Measurements from ENCODE around the gene SPINK9.
"Not testable (repeated sequence)": the region's sequence is repeated elsewhere in the genome, so short reads cannot be mapped to it uniquely, and the experiment has no call there.

SPINK9 gene, protein sequence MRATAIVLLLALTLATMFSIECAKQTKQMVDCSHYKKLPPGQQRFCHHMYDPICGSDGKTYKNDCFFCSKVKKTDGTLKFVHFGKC
- 0 reads per million in 2 experiments for total RNA-seq

DNA sequence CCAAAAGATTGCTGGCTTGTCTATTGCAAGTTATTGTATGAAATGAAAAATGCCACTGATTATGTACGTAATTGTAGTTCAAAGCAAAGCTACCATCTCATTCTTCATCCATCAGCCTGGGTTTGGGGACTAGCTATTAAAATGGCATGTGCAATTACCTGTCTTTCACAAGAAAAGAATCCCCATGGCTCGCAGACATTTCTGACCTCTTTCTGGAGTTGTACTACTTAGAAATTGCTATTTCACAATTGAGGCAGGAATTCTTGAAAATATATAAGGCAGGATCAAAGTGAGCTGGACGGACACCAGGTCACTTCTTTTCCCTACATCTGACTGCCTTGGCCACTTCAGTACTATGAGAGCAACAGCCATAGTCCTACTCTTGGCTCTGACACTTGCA, at the start of gene SPINK9:
Gene SPINK9 (plus strand): TSS at position 301 of the 400 bp plus-strand sequence. CDS start 55 bp downstream, at position 356.
- DNase-seq (ENCODE audit: low read depth), result no peak

DNA sequence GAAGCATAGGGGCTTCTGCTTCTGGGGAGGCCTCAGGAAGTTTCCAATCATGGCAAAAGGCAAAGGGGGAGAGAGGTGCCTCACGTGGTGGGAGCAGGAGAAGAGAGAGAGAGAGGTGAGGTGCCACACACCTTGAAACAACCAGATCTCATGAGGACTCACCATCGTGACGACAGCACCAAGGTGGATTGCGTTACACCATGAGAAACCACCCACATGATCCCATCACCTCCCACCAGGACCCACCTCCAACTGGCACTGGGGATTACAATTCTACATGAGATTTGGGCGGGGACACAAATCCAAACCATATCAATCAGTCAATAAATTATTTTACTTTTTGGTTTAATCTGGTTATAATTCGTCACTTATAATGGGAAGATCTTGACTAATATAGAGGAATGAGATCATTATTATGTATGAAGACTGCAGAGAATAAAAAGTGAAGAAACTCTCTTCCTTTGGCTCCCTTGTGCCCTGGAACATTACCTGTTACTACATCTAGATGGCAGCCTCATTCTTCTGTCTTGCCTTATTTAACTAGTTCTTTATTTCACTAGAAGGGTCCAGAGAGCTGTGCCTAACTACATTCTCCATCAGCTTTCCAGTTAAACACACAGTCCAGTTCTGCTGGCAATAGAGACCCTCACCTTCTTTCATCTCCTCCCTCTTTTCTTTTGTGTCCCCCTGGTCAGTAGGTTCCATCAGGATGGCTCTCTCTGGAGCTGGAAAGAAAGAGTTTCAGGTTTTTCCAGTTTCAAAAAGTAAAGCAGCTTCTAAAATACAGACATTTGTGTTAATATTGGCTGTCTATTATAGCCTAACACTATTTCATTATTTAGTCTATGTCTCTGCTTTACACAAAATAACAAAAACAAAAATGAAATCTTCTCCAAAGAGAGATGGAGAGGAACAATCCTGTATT, 44.8 kb upstream of the SPINK9 start:
- no peak for DNase-seq (ENCODE audit: low read depth)

DNA sequence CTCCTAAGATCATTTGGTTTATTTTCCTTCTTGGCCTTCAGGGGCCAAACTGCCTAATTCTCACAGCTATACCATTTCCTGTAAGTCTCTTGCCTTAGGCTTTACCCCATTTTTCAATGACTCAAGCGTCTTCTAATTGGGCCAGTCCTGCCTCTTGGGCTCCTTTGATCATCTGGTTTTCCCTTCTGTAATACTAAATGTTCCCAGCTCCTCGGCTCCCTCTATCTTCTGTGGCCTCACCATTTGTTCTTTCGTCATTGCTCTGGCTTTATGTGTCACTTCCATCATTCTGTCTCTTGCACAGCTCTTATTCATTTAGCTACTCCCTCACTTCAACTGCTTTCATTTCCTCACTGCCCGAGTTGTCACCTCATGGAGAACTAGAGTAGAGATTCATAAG, 37.6 kb upstream of the SPINK9 start:
- DNase-seq (ENCODE audit: low read depth), result no peak

DNA sequence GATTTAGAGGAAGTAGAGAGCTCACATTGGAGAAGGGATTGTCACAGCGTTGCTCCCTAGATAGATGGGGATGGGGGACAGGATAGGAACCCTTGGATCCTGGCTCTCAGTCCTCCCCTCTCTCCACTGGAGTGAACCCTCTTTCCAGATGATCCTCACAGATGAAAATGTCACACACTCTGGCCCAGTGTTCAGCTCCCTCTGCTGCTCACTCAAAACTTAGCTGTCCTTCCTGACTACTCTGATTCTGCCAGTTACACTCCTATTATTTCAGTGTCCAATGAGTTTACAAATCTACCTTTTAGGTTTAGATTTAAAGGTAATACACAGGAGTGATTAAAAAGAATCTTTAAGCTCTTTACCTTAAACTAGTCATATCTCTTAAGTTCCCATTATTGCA, 28.9 kb upstream of the SPINK9 start:
- no peak for DNase-seq (ENCODE audit: low read depth)

DNA sequence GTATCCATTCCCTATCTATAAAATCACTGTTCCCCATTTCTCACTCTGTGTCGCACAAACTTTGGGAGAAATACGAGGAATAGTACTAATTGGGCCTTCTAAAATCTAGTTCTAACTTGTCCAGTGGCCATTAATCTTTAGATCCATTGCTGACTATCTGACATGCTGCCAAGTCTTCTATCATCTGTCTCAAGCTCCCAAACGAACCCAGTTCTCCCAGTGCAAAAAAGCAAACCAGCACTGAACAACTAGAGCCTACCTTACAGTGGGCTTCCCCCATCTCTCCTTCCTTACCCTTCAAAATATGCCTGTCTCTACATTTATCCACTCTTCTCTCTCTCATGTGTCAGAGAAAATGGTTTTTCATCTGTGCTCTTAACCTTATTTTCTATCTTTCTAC, 26.3 kb upstream of the SPINK9 start:
- DNase-seq (ENCODE audit: low read depth), result no peak

DNA sequence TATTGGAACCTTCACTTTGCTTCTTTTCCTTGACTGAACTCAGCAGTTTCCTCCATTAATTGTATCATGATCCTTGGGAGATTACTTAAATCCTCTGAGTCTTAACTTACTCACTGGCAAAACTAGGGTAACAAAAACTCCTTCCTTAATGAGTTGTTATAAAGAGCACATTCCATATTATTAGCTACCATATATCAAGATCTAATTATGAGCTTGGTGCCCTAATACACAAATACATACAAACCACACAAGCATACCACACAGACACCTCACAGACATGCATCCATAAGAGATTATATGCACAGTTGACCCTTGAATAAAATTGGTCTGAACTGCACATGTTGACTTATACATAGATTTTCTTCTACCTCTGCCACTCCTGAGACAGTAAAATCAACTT, 25.6 kb upstream of the SPINK9 start:
- DNase-seq (ENCODE audit: low read depth), result no peak

DNA sequence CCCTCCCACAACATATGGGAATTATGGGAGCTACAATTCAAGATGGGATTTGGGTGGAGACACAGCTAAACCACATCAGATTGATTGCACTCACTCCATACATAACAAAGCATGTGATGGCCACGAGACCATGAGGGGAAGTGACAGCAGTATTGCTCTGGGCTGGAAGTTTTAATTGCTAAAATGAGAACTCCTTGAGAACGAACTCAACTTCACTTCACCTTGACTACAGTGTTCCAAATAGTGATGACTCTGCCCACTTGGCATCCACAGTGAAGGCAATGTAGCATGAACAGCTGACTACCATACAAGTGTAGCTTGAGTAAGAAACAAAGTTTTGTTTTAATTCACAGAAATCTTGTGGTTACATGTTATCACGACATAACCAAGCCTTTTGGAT, 23.9 kb upstream of the SPINK9 start:
- DNase-seq (ENCODE audit: low read depth), result no peak

DNA sequence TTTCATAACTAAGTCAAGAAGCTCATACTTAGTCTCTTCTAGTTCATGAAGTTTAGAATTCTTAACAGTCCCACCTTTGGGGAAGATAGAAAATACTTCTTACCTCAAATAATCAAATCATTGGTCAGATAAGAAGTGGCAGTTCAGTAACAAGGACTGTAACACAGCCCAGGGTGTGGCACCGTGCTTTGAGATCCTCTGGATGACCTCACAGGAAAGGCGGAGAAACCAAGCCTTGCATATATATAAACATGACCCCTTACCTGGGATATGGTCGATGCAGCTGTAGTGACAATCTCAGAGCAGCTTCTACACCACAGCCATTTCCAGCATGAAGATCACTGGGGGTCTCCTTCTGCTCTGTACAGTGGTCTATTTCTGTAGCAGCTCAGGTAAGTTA, 23.2 kb upstream of the SPINK9 start, which contains the start of gene SPINK7:
Gene SPINK7 (plus strand): TSS at position 271 of the 400 bp plus-strand sequence. CDS start 61 bp downstream, at position 332.
- DNase-seq (ENCODE audit: low read depth), result no peak

DNA sequence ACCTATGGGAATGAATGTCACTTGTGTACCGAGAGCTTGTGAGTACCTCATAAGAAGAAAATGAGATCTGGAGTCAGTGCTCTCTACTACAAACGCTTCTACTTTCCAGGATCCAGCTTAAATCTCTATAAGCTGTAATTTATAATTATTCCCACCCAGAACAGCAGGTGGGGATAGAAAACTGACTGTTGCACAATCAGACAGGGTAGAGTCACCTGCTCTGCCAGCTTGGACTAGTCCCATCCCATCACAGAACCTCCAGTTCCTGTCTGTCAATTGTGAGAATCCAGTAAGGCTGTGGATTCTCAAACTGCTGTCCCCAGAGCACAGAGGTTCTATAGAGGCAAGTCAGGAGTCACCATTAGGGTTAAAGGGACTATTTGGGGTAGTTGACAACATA, 21.2 kb upstream of the SPINK9 start:
- DNase-seq (ENCODE audit: low read depth), result no peak

DNA sequence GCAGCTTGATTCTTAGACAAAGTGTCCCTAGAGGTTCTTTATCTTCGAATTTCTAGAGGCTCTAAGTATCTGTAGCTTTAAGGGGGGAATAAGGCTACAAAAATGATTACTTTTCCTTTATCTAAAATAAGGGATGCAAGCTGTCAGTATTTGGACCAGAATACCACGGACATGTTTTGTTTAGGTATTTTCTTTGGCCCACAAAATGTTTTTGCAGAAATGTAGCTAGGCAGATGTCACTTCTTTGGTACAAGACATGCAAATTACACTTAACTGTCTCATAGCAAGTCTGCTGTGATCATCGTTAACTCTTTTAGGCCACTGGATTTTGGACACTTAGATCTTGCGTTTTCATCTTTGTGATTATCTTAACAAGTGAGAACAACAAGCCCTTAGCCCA, 20.6 kb upstream of the SPINK9 start:
- DNase-seq (ENCODE audit: low read depth), result no peak

DNA sequence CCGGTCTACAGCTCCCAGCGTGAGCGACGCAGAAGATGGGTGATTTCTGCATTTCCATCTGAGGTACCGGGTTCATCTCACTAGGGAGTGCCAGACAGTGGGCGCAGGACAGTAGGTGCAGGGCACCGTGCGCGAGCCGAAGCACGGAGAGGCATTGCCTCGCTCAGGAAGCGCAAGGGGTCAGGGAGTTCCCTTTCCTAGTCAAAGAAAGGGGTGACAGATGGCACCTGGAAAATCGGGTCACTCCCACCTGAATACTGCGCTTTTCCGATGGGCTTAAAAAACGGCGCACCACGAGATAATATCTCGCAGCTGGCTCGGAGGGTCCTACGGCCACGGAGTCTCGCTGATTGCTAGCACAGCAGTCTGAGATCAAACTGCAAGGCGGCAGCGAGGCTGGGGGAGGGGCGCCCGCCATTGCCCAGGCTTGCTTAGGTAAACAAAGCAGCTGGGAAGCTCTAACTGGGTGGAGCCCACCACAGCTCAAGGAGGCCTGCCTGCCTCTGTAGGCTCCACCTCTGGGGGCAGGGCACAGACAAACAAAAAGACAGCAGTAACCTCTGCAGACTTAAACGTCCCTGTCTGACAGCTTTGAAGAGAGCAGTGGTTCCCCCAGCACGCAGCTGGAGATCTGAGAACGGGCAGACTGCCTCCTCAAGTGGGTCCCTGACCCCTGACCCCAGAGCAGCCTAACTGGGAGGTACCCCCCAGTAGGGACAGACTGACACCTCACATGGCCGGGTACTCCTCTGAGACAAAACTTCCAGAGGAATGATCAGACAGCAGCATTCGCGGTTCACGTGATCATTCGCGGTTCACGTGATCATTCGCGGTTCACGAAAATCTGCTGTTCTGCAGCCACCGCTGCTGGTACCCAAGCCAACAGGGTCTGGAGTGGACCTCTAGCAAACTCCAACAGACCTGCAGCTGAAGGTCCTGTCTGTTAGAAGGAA, 15.1 kb upstream of the SPINK9 start:
- not testable (repeated sequence) for DNase-seq (ENCODE audit: low read depth)

DNA sequence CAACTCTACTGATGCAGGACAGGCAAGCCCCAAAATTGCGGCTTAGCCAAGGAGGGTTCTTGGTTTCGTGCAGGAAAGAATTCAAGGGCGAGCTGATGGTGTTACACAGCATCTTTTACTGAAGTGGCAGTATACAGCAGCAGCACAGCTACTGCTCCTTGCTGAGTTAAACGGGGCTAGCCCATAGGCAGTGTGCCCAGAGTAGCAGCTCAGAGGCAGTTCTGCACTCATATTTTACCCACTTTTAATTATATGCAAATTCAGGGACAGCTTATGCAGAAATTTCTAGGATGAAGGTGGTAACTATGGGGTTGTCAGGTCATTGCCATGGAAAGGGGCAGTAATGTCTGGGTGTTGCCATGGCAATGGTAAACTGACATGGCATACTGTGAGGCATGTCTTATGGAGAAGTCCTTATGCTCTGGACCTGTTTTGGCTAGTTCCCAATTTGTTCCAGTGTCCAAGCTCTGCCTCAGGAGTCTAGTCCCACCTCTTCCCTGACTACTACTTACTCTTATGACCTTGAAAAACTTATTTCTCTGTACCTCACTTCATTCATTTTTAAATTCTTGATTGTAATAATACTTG, 2.0 kb upstream of the SPINK9 start:
- no peak for DNase-seq (ENCODE audit: low read depth)

DNA sequence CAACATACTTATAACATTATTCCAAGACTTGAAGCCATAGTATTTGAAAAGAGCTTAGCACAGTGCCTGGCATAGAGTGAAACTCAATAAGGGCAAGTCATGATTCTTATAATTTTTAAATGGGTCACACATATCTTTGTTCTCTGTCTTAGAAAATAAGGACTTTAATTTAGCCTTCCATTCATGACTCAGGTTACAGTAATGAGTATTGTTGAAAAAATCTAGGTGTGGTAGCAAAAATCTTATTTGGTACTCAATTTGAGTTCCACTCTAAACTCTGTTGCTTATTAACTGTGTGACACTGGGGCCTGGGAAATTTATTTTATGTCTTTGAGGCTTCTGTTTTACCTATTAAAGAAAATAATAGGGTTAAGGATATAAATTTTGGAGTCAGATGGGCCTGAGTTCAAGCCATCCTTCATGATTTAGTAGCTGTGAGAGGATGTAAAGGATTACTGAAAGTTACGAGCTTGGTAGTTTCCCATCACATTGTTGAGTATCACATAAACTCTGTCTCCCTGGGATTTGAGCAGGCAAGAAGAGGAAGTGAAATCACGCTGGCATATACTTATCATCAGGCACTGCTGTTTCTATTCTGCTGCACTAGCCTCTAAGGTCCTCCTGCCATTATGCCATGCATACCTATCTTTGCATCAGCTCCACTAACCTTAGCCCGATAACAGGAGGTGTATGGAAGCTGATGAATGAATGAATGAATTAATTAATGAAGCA, 1.5 kb downstream of the SPINK9 start:
- DNase-seq (ENCODE audit: low read depth), result no peak

DNA sequence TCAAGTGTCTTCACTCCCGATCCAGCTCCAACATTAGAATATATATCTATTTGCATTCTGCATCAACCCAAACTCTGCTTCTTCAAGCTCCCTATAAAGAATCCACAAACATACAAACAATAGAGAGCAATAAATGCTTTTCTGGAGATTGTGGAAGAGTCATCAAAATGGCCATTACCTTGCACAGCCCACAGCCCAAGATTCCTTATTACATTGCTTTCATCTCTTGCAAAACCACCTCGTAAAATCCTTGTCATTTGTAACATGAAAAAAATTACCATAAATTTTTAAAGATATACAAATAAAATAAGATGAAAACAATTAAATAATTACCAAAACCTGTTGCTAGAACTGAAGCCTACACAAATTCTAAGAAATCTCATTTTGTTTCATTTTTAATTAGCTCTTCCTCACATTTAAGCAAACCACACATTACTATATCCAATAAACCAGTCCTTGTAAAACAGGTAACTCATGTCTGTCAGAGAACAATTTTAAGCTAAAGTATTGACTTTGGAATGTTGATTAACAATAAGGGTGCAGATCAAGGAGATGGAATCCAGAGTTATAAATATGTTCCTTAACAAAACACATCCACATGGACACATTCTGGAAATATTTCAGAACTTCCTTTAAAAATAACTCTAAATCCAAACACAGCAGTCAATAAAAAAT, 7.1 kb downstream of the SPINK9 start:
- DNase-seq (ENCODE audit: low read depth), result no peak

DNA sequence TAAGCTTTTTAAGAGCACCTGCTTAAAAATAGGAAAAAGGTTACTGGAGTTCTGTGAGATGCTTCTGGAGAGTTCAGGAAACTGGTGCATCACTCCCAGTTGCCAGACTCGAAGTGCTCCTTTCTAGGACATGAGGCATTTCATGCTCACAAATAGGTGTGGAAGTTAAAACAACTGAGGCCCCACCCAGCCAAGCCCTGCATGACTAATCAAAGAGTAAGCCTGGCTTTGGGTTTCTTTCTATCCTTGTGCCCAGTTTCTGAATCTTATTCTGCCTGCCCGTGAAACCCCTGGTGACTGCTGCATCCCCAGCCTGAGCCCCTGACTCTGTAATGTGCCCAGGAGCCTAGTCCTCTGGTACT, 7.7 kb downstream of the SPINK9 start:
- no peak for DNase-seq (ENCODE audit: low read depth)

DNA sequence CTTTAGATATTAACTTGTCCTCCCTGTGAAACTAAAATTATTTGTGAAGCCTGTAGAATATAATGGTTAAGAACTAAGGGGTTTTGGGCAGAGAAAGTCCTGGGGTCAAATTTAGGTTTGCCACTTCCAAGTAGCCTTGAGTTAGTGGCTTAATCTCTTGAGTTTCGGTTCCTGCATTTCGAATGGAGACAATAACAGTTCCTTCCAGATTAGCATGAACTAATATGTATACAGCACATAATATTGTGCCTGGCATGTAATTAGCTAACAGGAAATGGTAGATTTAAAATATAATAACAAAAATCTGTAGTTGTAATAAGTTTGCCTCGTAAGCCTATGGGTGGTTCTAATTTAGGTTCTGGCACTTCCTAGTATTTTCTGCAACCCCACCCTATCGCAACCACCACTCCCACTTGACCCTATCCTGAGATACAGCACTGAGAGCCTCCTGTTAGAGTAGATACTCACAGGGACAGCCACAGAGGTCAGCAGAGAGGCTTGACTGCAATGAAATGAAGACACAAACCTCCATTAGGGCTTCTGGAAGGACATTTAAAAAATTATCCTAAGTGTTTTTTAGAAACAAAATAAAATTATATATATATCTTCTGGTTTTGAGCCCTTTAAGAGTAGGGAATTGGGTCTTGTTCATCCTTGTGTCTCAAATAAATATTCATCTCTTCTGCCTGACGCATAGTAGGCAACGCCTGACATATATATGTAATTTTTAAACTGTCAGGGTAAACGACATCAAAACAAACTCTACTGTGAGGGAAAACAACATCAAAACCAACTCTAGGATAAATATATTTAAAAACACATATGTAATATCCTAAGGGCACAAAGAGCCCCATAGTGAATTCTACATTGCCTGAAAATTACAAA, 8.5 kb downstream of the SPINK9 start:
- no peak for DNase-seq (ENCODE audit: low read depth)

DNA sequence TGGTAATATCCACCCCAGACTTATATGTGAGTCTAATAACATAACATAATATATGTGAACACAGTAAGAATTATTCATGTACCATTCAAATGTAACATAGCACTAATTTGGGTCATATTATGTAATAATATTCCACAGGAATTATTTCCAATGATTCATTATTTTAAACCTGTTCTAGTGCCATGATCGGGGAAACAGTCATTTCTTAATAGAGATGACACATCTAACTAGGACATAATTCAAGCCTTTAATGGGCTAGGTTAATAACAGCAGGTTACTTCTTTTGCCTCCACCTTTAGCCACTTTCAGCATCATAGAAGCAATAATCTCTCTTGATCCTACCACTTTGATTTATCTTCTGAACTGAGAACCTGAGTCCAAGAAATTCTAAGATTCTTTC, 12.3 kb downstream of the SPINK9 start:
- DNase-seq (ENCODE audit: low read depth), result no peak

DNA sequence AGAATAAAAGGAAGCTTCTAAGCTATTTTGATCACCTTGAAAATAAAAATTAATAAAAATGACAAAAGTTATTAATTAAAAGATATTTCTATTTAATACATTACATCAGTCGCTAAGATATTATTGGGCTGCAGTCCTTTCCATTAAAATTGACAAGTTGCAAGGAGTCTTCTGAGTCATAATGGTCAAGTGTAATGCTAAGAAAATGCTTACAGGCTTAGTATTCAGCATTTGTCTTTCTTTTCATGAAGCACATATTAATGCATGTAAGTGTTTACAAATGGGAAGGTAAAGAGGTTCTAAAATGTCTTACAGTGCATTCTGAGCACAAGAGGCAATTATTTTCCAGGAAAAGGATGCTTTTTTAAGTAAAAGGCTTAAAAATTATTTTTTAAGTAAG, 17.3 kb downstream of the SPINK9 start:
- no peak for DNase-seq (ENCODE audit: low read depth)

DNA sequence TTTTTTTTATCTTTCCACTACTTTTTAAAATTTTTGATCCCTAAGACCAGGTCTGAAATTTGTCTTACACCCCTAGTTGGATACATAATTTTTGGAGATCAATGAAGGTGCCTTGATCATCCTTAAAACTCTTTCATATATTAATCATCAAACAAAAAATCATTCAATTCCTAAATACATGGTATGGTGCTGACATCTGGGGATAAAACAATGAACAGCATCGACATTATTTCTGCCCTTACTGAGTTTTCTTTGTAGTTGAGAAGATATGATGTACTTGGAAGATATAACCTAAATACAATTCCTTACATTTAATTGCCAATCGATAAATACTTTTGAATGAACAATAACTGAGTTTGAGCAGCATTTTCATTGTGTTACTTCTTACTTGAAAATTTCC, 18.3 kb downstream of the SPINK9 start:
- no peak for DNase-seq (ENCODE audit: low read depth)

DNA sequence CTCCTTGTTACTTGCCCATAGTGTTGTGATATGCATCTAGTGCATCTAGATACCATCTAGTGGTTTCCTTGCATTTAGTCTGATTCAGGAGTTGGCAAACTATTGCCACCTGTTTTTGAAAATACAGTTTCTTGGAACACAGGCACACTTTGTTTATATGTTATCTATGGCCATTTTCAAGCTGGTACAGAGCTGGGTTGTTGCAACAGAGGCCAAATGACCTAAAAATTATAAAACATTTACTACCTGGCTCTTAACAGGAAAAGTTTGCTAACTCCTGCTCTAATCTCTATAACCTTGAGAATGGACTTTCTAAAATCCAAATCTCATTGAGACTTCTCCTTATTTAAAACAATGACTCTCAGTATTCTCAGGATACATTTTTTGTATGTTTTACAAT, 29.0 kb downstream of the SPINK9 start:
- DNase-seq (ENCODE audit: low read depth), result no peak
